Endothelial cell of umbilical vein (primary cell): ENCODE results near the gene LMF1. TPM values are rescaled to one million over a fixed set of nuclear protein-coding genes. Genes with fewer than 3 reads are reported as not detected.

ENCODE experiments used
- BruUV-seq: library from RNA; stranded (reverse); fragments of 400-500 nt; replicated peaks from 2 replicates; lab custom pipeline; 2021; lab: Mats Ljungman, UMichigan
- CTCF ChIA-PET: fragments of 300-600, 350-600 bp; sonication (Branson Sonifier 250); formaldehyde crosslinking; loops from one replicate; lab custom pipeline; 2021; ENCODE audit warnings: antibody characterized with exemption, inconsistent platforms; lab: Charles Lee
- POLR2A ChIA-PET: fragments of 300-600, 350-600 bp; sonication (Branson Sonifier 250); formaldehyde crosslinking; loops from one replicate; lab custom pipeline; 2021; ENCODE audit warnings: antibody characterized with exemption, inconsistent platforms; lab: Charles Lee
- DNase-seq: peaks from one replicate; pipeline ENCODE4 v3.0.0-alpha.2; 2011; ENCODE audit warnings: low read depth, low spot score
- FAIRE-seq: peaks from 2 replicates; lab custom pipeline; 2011; peaks lifted over from hg19 to GRCh38; lab: Jason Lieb, UNC
- H2AFZ ChIP-seq: 2 replicates; pipeline ENCODE4 v1.6.0; 2012; ENCODE audit warnings: low read depth, low read length, control low read depth, inconsistent platforms
- H3K27ac ChIP-seq: 2 replicates; pipeline ENCODE4 v1.5.1; 2011; ENCODE audit warnings: low read depth, mild to moderate bottlenecking, control low read depth, low read length, moderate library complexity; ENCODE audit not compliant: insufficient read depth
- H3K27me3 ChIP-seq, 2 experiments: 2 replicates each; pipeline versions ENCODE4 v1.6.0 to v1.6.1; 2011; ENCODE audit warnings: low read length in 2 of 2, mixed read lengths in 1 of 2; ENCODE audit not compliant: control insufficient read depth in 2 of 2, insufficient read depth in 2 of 2
- H3K36me3 ChIP-seq, 2 experiments: 2 replicates in 1 of 2; 3 replicates in 1 of 2; pipeline ENCODE4 v1.5.1; 2011; ENCODE audit warnings: low read length in 2 of 2, mild to moderate bottlenecking in 1 of 2, moderate library complexity in 1 of 2; ENCODE audit not compliant: control insufficient read depth in 2 of 2, insufficient read depth in 2 of 2; ENCODE audit errors: extremely low read depth in 1 of 2
- H3K4me1 ChIP-seq: 3 replicates; pipeline ENCODE4 v1.5.1; 2011; ENCODE audit warnings: mild to moderate bottlenecking, low read length; ENCODE audit not compliant: control insufficient read depth, insufficient read depth; ENCODE audit errors: extremely low read depth
- H3K4me2 ChIP-seq: 2 replicates; pipeline ENCODE4 v1.6.1; 2011; ENCODE audit warnings: low read length, control low read depth, mixed read lengths; ENCODE audit not compliant: insufficient read depth
- H3K4me3 ChIP-seq, 3 experiments: fragments of 200-600 bp in 1 of 3; sonication (generic), shearing (Covaris generic) in 1 of 3; replicated peaks in 1 of 3; 2 replicates each; pipeline ENCODE4 v1.5.1; 2011 to 2016; ENCODE audit warnings: control low read depth in 3 of 3, low read length in 3 of 3, mild to moderate bottlenecking in 2 of 3, inconsistent platforms in 1 of 3, low read depth in 1 of 3, moderate library complexity in 1 of 3; ENCODE audit not compliant: insufficient read depth in 1 of 3
- H3K79me2 ChIP-seq: 2 replicates; pipeline ENCODE4 v1.6.0; 2012; ENCODE audit warnings: low read length, inconsistent platforms; ENCODE audit not compliant: control insufficient read depth, insufficient read depth
- H3K9ac ChIP-seq: replicated peaks from 2 replicates; pipeline ENCODE3; 2011; ENCODE audit warnings: low read length, control low read depth; ENCODE audit not compliant: insufficient read depth; ENCODE audit errors: extremely low read depth
- H3K9me1 ChIP-seq: replicated peaks from 3 replicates; pipeline ENCODE4 v1.6.0; 2011; ENCODE audit warnings: mild to moderate bottlenecking, low read length; ENCODE audit not compliant: control insufficient read depth, insufficient read depth; ENCODE audit errors: extremely low read depth
- H3K9me3 ChIP-seq: replicated peaks from 2 replicates; pipeline ENCODE4 v1.5.1; 2012; ENCODE audit warnings: low read length, inconsistent platforms; ENCODE audit not compliant: control insufficient read depth, insufficient read depth
- H4K20me1 ChIP-seq: replicated peaks from 2 replicates; pipeline ENCODE3; 2011; ENCODE audit warnings: mild to moderate bottlenecking, low read length; ENCODE audit not compliant: control insufficient read depth, insufficient read depth; ENCODE audit errors: extremely low read depth
- CTCF ChIP-seq, 2 donors: IDR thresholded peaks; 1 replicate in 1 of 2; 2 replicates in 1 of 2; pipeline ENCODE4 v1.5.1; 2011; ENCODE audit warnings: low read length in 2 of 2, mild to moderate bottlenecking in 2 of 2, moderate library complexity in 2 of 2, control low read depth in 1 of 2, inconsistent platforms in 1 of 2, low read depth in 1 of 2; ENCODE audit not compliant: insufficient read depth in 1 of 2; ENCODE audit errors: extremely low read depth in 1 of 2
- EZH2 ChIP-seq: IDR thresholded peaks from 2 replicates; pipeline ENCODE4 v1.6.1; 2012; ENCODE audit warnings: borderline replicate concordance, low read depth, mild to moderate bottlenecking, moderate library complexity, low read length, inconsistent platforms; ENCODE audit not compliant: severe bottlenecking
- FOS ChIP-seq: IDR thresholded peaks from 2 replicates; pipeline ENCODE4 v1.6.1; 2011; ENCODE audit warnings: mild to moderate bottlenecking, low read length, moderate library complexity, borderline replicate concordance; ENCODE audit not compliant: insufficient read depth
- GATA2 ChIP-seq: IDR thresholded peaks from 2 replicates; pipeline ENCODE4 v1.7.0; 2011; ENCODE audit warnings: low read depth, mild to moderate bottlenecking, moderate library complexity, mixed read lengths, low read length; ENCODE audit not compliant: insufficient read length, insufficient read depth
- JUN ChIP-seq: IDR thresholded peaks from 2 replicates; pipeline ENCODE4 v1.6.1; 2011; ENCODE audit warnings: borderline replicate concordance, low read depth; ENCODE audit not compliant: insufficient read length, insufficient read depth
- MAX ChIP-seq: IDR thresholded peaks from 2 replicates; pipeline ENCODE4 v1.6.1; 2011; ENCODE audit not compliant: insufficient read depth, insufficient read length
- MYC ChIP-seq: IDR thresholded peaks from one replicate; pipeline ENCODE4 v1.6.1; 2011; ENCODE audit warnings: mild to moderate bottlenecking, low read depth, low read length
- POLR2A ChIP-seq: IDR thresholded peaks from 2 replicates; pipeline ENCODE4 v1.6.1; 2012; ENCODE audit warnings: low read depth, mild to moderate bottlenecking, control low read depth, low read length
- POLR2AphosphoS5 ChIP-seq: IDR thresholded peaks from 2 replicates; pipeline ENCODE4 v1.6.1; 2012; ENCODE audit warnings: low read depth, mild to moderate bottlenecking, control low read depth, low read length, moderate library complexity; ENCODE audit not compliant: insufficient read depth
- dilution Hi-C: fragments of 300-500 bp; cut with MboI; formaldehyde crosslinking; loops from one replicate; pipeline ENCODE4 v1.15.0; 2019; ENCODE audit warnings: low sequenced_read_pairs; ENCODE audit not compliant: extremely low pct_ligation_motif_present
- intact Hi-C: fragments of 100-400 bp; cut with micrococcal nuclease; formaldehyde crosslinking; loops from one replicate; pipeline ENCODE4 v1.10.0; 2022
- polyA plus RNA-seq, 4 experiments: library from polyadenylated mRNA; depleted of rRNA in 3 of 4; stranded (reverse) in 3 of 4; unstranded in 1 of 4; fragments of >200 nt; gene quantifications; 2 replicates each; pipeline versions ENCODE4 v1.2.1 to v1.2.3, GENCODE V29; 2011 to 2012; ENCODE audit warnings: missing spikeins in 1 of 4
- total RNA-seq: library from RNA; stranded (reverse); gene quantifications from 2 replicates; pipeline ENCODE4 v1.2.3, GENCODE V29; 2021

The LMF1 gene
- total and polyA plus RNA-seq, 2 donors (not counting 3 experiments of a cell fraction or from before 2014, with no cell fraction given), result 17.8 TPM

GRCh38 chr16:824601-825000 is 146.2 kb downstream of the LMF1 start:
- CTCF ChIA-PET, result no interaction called here
- Histone ChIP-seq H3K4me1 (no peaks in the 10 kb centered on the region), H3K9me3 (no peaks in the 10 kb centered on the region), H2AFZ (no peak overlapping the region), H3K79me2 (no peaks in the 10 kb centered on the region), H4K20me1 (no peaks in the 10 kb centered on the region), H3K4me3 (no peak overlapping the region), H3K4me2 (no peak overlapping the region), H3K36me3 (no peaks in the 10 kb centered on the region), H3K9ac (no peak overlapping the region), H3K27ac (no peak overlapping the region), H3K9me1 (no peaks in the 10 kb centered on the region), H3K27me3 (no peaks in the 10 kb centered on the region)
- dilution Hi-C loops, result no loop called here
- FAIRE-seq (no peak), DNase-seq (no peak)
- BruUV-seq, result no TSS peak
- intact Hi-C loops, result no loop called here
- TF ChIP-seq POLR2AphosphoS5 (no peak), MAX (no peak), FOS (no peak), CTCF (IDR thresholded peaks at IDR 0.05; ENCODE audit: extremely low read depth in 1 of 2, insufficient read depth in 1 of 2, low read depth in 1 of 2, low read length in 2 of 2) (no peak), GATA2 (no peak), EZH2 (no peak), MYC (no peak), JUN (no peak), POLR2A (no peak)
- POLR2A ChIA-PET, result no interaction called here
